HG03196 (cell line): ENCODE data around the gene PLCD3.

ENCODE experiments used
- ATAC-seq: cut with Tn5 transposase; IDR thresholded peaks from one replicate; pipeline ENCODE4 v1.9.1; 2021; ENCODE audit not compliant: unreplicated experiment

The PLCD3 gene

GRCh38 chr17:45104029-45104428 is 28.3 kb downstream of the PLCD3 start:
- ATAC-seq: no peak

- no peak for ATAC-seq
Measured at GRCh38 chr17:45103269-45103795, 29.0 kb downstream of the PLCD3 start.

DNA sequence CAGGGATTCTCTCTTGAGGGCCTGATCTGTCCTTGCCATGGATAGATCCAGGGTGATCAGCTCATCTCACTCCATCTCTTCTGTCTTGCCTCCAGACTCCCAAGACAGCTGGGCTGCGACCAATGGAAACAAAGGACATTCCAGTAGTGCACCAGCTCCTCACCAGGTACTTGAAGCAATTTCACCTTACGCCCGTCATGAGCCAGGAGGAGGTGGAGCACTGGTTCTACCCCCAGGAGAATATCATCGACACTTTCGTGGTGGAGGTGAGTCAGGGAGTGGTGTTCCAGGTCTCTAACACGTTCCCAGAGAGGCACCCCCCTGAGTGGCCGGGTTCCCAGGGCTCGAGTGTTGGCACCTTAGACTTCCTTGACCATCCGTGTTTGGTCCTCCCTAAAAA is 29.5 kb downstream of the PLCD3 start:
- no peak for ATAC-seq

GRCh38 chr17:45101883-45102811 is 30.2 kb downstream of the PLCD3 start:
- ATAC-seq: no peak

GRCh38 chr17:45101546-45101882 is 30.8 kb downstream of the PLCD3 start:
- ATAC-seq: no peak

DNA sequence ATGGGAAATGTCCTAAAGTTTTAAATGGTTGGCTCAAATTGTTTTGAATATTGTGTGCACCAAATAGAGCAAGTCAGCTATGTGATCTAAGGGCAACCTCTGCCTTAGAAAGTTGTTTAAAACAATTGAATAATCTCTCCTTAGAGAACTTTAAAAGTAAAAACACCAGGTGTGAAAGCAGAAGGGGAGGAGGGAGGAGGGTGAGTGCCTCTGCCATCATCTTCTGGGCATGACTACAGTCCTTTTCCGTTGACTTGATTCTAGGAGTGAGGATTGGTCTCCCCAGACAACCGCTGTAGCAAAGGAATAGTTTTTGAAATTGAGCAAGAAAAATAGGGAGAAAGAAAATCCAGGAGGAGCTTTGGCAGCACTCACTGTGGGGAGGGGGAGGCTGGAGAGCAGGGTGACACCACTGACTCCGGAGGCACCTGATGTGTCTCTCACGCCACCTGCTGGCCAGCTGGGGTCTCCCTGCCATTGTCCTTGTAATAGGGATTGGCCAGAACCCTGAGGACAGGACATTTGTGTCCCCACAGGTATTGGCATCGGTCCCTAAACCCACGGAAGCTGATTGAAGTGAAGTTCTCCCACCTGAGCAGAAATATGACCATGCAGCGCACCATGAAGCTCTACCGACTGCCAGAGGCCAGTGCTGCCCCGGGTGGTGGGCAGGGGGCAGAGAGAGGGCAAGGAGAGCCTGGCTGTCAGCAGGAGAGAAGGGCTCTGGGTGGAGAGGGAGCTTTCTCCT is 33.3 kb downstream of the PLCD3 start:
- ATAC-seq: no peak

- no peak for ATAC-seq
Measured at GRCh38 chr17:45098081-45098868, 34.0 kb downstream of the PLCD3 start.

- ATAC-seq: no peak
Measured at GRCh38 chr17:45096926-45097325, 35.4 kb downstream of the PLCD3 start.

- ATAC-seq: no peak
Measured at GRCh38 chr17:45096141-45096540, 36.2 kb downstream of the PLCD3 start.

DNA sequence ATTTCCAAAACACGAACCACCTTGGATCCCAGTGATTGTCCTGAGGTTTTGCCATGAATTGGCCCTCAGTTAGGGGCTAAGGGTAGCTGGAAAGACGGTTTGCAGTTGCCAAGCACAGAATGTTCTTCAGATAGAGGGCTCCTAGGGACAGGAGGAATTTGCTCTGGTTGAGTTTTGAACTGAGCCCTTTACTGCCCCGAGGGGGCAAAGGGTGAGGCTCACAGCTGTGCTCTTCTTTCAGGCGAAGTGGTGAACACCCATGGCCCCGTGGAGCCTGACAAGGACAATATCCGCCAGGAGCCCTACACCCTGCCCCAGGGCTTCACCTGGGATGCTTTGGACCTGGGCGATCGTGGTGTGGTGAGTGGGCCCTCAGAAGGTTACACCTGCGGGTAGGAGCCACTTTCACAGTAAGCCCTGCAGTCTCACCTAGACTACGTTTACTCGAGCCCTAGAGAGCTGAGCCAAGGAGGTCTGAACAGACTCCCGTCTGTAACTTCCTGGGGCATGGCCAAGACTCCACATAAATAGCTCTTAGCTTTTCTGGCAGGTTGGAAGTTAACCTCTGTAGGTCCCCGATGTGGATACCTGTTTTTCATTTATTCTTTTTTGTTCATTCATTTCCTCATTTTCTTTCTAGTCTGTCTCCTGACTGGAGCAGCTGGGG is 38.7 kb downstream of the PLCD3 start:
- ATAC-seq: no peak

GRCh38 chr17:45092911-45093430 is 39.3 kb downstream of the PLCD3 start:
- no peak for ATAC-seq

DNA sequence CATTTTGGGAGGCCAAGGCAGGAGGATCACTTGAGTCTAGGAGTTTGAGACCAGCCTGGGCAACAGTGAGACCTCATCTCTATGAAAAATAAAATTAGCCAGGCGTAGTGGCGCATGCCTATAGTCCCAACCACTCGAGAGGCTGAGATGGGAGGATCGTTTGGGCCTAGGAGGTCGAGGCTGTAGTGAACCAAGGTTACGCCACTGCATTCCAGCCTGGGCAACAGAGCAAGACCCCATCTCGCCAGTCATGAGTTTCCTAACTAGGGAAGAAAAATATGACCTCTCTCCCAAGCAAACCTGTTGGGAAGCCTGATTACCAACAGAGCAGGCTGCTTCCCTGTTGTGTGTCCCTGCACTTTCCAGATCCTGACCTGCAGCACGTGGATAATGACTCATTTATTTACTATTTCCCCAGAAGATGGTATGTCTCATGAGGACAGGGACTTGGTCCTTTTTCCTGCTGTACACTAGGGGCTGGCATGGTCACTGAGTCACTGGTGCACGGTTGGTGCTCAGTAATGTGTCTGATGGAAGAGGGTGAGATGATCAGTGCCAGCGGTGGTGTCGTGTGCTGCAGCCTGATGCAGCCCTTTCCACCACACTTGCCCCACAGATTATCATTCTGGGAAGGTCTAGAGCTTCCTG is 40.4 kb downstream of the PLCD3 start:
- no peak for ATAC-seq

GRCh38 chr17:45090711-45091110 is 41.6 kb downstream of the PLCD3 start:
- no peak for ATAC-seq

GRCh38 chr17:45088741-45089140 is 43.6 kb downstream of the PLCD3 start:
- ATAC-seq: no peak

DNA sequence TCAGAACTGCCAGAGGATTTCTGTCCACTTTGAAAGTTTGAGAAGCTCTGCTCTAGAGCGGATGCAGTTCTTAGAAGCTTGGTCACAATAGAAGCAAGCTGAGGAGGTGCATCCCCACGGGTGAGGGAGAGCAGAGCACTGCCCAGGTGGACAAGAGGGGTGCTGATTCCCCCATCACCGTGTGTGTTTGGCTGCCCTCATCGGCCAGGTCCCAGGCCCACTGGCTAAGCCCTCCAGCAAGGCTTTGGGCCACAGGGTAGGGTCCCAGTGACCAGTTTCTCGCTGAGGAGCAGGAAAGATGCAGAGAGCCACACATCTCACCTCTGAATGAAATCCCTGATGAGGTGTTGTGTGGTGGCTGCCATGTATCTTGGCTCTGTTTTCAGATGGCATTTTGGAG is 44.3 kb downstream of the PLCD3 start:
- ATAC-seq: no peak

GRCh38 chr17:45087504-45087975 is 44.8 kb downstream of the PLCD3 start:
- no peak for ATAC-seq

GRCh38 chr17:45086865-45087503 is 45.3 kb downstream of the PLCD3 start:
- ATAC-seq: no peak

- no peak for ATAC-seq
Measured at GRCh38 chr17:45086391-45086790, 45.9 kb downstream of the PLCD3 start.

GRCh38 chr17:45081047-45081703 is 51.1 kb downstream of the PLCD3 start:
- no peak for ATAC-seq
